Measurements from ENCODE around the gene PEX14.

DNA sequence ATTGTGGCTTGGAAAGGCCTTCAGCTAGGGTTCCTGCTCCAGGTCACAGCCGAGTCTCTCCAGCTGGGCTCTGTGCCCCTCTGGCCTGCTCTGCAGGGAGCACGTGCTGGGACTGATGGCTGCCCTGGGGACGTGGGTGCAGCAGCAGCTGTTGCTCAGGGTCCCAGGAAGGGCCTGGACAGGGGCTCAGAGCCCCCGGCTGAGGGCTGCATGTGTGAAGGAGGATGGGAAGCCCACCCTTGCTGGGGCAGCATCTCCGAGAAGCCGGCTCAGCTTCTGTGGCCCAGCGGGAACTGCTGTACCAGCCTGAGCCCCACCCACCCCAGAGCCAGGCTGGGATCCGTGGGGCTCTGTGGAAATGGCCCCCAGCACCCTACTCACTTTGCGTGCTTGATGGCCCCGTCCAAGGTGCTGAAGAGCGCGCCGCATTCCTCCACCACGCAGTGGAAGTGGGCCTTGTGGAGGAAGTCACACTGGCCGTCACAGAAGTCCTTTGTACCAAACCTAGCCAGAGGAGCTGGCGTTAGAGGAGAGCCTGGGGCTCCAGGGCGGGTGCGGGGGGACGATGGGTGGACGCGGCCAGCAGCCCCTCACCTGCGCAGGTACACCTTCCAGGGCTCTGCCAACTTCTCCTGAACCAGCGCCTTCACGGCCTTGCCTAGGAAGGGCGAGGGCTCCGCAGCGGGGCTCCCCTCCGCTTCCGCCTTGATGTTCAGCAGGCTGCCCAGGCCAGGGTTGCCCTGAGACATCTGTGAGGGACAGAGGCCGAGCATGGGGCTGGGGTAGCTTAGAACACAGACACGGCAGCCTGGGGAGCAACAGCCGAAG lies 174.2 kb downstream of the PEX14 start:
- TF ChIP-seq, protein P1, sequence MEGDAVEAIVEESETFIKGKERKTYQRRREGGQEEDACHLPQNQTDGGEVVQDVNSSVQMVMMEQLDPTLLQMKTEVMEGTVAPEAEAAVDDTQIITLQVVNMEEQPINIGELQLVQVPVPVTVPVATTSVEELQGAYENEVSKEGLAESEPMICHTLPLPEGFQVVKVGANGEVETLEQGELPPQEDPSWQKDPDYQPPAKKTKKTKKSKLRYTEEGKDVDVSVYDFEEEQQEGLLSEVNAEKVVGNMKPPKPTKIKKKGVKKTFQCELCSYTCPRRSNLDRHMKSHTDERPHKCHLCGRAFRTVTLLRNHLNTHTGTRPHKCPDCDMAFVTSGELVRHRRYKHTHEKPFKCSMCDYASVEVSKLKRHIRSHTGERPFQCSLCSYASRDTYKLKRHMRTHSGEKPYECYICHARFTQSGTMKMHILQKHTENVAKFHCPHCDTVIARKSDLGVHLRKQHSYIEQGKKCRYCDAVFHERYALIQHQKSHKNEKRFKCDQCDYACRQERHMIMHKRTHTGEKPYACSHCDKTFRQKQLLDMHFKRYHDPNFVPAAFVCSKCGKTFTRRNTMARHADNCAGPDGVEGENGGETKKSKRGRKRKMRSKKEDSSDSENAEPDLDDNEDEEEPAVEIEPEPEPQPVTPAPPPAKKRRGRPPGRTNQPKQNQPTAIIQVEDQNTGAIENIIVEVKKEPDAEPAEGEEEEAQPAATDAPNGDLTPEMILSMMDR (IDR thresholded peaks at IDR 0.05; ENCODE audit: low read length): no peak
- TF ChIP-seq EZH2 (IDR thresholded peaks at IDR 0.05; ENCODE audit: borderline replicate concordance, low read length): no peak
